Stomach (tissue), 9 donors: ENCODE results near the gene GRIK2. TPM values are rescaled to one million over a fixed set of nuclear protein-coding genes. Genes with fewer than 3 reads are reported as not detected.

Experiments
- DNase-seq, 2 donors: peaks; one replicate each; pipeline versions ENCODE4 v3.0.0 to v3.0.0-alpha.2; 2013 to 2019
- H3K27ac ChIP-seq, 5 donors: fragments of 200-600 bp in 4 of 5; sonication (generic) in 4 of 5; one replicate each; pipeline ENCODE4 v1.5.1; 2013 to 2019; ENCODE audit warnings: mild to moderate bottlenecking in 1 of 5, moderate library complexity in 1 of 5
- H3K27me3 ChIP-seq, 3 donors: fragments of 200-600 bp; sonication (generic); one replicate each; pipeline ENCODE4 v1.5.1; 2017 to 2019; ENCODE audit warnings: mixed run types in 1 of 3
- H3K36me3 ChIP-seq, 4 donors: fragments of 200-600 bp; sonication (generic); 1 replicate in 3 of 4; 2 replicates in 1 of 4; pipeline ENCODE4 v1.5.1; 2016 to 2019
- H3K4me1 ChIP-seq, 4 donors: fragments of 200-600 bp; sonication (generic); one replicate each; pipeline ENCODE4 v1.5.1; 2016 to 2019
- H3K4me3 ChIP-seq, 4 donors: fragments of 200-600 bp; sonication (generic) in 3 of 4; one replicate each; pipeline ENCODE4 v1.5.1; 2016 to 2019; ENCODE audit warnings: mild to moderate bottlenecking in 1 of 4
- H3K9me3 ChIP-seq, 4 donors: fragments of 200-600 bp; sonication (generic); one replicate each; pipeline ENCODE4 v1.5.1; 2016 to 2019
- EP300 ChIP-seq: sonication (generic); formaldehyde crosslinking; IDR thresholded peaks from one replicate; pipeline ENCODE4 v1.6.1; 2017; ENCODE audit warnings: antibody characterized with exemption
- POLR2A ChIP-seq, 4 donors: fragments of 450-650 bp; IDR thresholded peaks; one replicate each; pipeline ENCODE4 v1.6.1; 2016; ENCODE audit warnings: antibody characterized with exemption in 4 of 4, control low read depth in 2 of 4, mild to moderate bottlenecking in 1 of 4, moderate library complexity in 1 of 4
- POLR2AphosphoS5 ChIP-seq, 3 donors: sonication (generic); formaldehyde crosslinking; IDR thresholded peaks; one replicate each; pipeline ENCODE4 v1.6.1; 2016; ENCODE audit warnings: antibody characterized with exemption in 3 of 3
- WGBS, 5 donors: extraction: QIAGEN DNeasy Blood & Tissue Kit in 3 of 5; methylation state at CpG; one replicate each; pipeline versions ENCODE4 v1.1.5 to v1.1.7; 2013 to 2018; 5-methylcytosine and 5-hydroxymethylcytosine counted together
- intact Hi-C: fragments of 100-400 bp; cut with DNase I; formaldehyde crosslinking; loops from one replicate; pipeline ENCODE4 v1.15.1; 2023; ENCODE audit warnings: low total_unique reads
- polyA plus RNA-seq, 3 donors: library from polyadenylated mRNA; stranded (reverse); fragments of 200-250 nt; gene quantifications; one replicate each; pipeline ENCODE4 v1.2.3, GENCODE V29; 2013
- total RNA-seq, 5 donors: library from RNA; depleted of rRNA; stranded (reverse); fragments of >200 nt; gene quantifications; one replicate each; pipeline versions ENCODE4 v1.1.0 to v1.2.3, GENCODE V29; 2014 to 2016
- TF ChIP-seq, protein P1 (sequence below), 7 experiments: fragments of 450-650 bp in 4 of 7; fragments of 200-600 bp in 3 of 7; sonication (generic) in 3 of 7; IDR thresholded peaks; one replicate each; pipeline ENCODE4 v1.5.1; 2016 to 2019; ENCODE audit warnings: antibody characterized with exemption in 7 of 7, control low read depth in 2 of 7, mild to moderate bottlenecking in 1 of 7
- donor health status: healthy with polysubstance abuse.
- donor health status: Bipolar disorder and iron deficiency.
- donor health status: healthy.

GRIK2 gene
- total and polyA plus RNA-seq, 8 donors: 0.06 to 7.7 (median 0.50) TPM; not detected in 3

DNA sequence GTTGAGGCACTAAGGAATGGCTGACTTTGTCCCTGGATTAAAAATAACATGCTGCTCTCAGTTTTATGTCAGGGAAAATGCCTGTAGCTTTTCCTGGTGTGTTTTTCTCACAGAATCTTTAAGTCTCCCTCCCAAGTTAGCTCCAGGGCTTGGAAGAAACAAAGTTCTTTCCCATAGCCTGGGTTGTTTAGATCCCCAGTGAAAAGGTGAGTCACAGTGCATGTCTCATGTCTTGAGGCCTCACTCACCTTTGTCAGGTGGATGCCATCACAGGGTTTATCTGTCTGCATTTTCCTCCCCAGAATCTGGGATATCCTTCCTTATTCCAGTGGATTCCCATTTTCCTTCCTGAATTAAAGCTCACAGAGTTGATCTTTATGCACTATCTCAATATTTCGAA lies 722.4 kb downstream of the GRIK2 start:
- DNase-seq: no peak
- TF ChIP-seq POLR2A (IDR thresholded peaks at IDR 0.05): no peak
- no peak for TF ChIP-seq POLR2AphosphoS5 (IDR thresholded peaks at IDR 0.05)
- Histone ChIP-seq H3K4me3 (no peak overlapping the region), H3K36me3 (no peaks in the 10 kb centered on the region), H3K27ac (no peak overlapping the region), H3K27me3 (no peaks in the 10 kb centered on the region), H3K4me1 (no peaks in the 10 kb centered on the region), H3K9me3 (peaks cover 0 to 20% (median 14%) of the 10 kb centered on the region in 4 donors)
- 28 to 68% (median 49%) methylated on average over 1 of the region's 1 CpG for WGBS, 5 donors
- intact Hi-C loops: no loop called here

DNA sequence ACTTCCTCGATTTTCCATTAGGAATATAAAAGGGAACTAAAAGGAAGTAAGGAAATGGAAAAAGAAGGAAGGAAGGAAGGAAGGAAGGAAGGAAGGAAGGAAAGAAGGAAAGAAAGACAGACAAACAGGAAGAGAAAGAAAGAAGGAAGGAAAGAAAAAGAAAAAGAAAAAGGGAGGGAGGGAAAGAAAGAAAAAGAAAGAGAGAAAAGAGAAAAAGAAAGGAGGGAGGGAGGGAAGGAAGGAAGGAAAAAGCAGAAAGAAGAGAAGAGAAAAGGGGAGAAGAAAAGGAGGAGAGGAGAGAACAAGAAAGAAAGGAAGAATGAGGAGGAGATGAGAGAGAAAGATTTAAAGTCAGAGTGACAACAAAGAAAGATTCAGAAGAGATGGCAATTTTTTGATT lies 724.5 kb downstream of the GRIK2 start:
- no peak overlapping the region for H3K4me3 ChIP-seq
- no peaks in the 10 kb centered on the region for H3K36me3 ChIP-seq
- peaks cover 0 to 20% (median 14%) of the 10 kb centered on the region in 4 donors for H3K9me3 ChIP-seq
- 75 to 90% (median 82%) methylated on average over 1 of the region's 1 CpG for WGBS, 5 donors
- intact Hi-C loops: no loop called here
- no peak for DNase-seq
- TF ChIP-seq, protein P1, sequence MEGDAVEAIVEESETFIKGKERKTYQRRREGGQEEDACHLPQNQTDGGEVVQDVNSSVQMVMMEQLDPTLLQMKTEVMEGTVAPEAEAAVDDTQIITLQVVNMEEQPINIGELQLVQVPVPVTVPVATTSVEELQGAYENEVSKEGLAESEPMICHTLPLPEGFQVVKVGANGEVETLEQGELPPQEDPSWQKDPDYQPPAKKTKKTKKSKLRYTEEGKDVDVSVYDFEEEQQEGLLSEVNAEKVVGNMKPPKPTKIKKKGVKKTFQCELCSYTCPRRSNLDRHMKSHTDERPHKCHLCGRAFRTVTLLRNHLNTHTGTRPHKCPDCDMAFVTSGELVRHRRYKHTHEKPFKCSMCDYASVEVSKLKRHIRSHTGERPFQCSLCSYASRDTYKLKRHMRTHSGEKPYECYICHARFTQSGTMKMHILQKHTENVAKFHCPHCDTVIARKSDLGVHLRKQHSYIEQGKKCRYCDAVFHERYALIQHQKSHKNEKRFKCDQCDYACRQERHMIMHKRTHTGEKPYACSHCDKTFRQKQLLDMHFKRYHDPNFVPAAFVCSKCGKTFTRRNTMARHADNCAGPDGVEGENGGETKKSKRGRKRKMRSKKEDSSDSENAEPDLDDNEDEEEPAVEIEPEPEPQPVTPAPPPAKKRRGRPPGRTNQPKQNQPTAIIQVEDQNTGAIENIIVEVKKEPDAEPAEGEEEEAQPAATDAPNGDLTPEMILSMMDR (IDR thresholded peaks at IDR 0.05): no peak
- TF ChIP-seq EP300 (no peak), POLR2AphosphoS5 (IDR thresholded peaks at IDR 0.05) (no peak), POLR2A (IDR thresholded peaks at IDR 0.05) (no peak)
- H3K4me1 ChIP-seq: no peaks in the 10 kb centered on the region
- H3K27ac ChIP-seq: no peak overlapping the region
- no peaks in the 10 kb centered on the region for H3K27me3 ChIP-seq
